Measurements from ENCODE around the gene INPP5J.
"Not testable (repeated sequence)": the region's sequence is repeated elsewhere in the genome, so short reads cannot be mapped to it uniquely, and the experiment has no call there.

INPP5J gene

GRCh38 chr22:31106001-31106571 is 16.7 kb upstream of the INPP5J start:
- TF ChIP-seq POLR2AphosphoS5 (IDR thresholded peaks at IDR 0.05; ENCODE audit: low read depth, low read length), result no peak
- no peak for TF ChIP-seq TAF1 (IDR thresholded peaks at IDR 0.05; ENCODE audit: borderline replicate concordance, low read depth, low read length)
- TF ChIP-seq POLR2A (IDR thresholded peaks at IDR 0.05; ENCODE audit: low read depth, low read length), result no peak
- DNase-seq (ENCODE audit: insufficient read length) (no peak), FAIRE-seq (no peak)

GRCh38 chr22:31106731-31107177 is 16.0 kb upstream of the INPP5J start:
- TF ChIP-seq TAF1 (IDR thresholded peaks at IDR 0.05; ENCODE audit: borderline replicate concordance, low read depth, low read length) (no peak), POLR2AphosphoS5 (IDR thresholded peaks at IDR 0.05; ENCODE audit: low read depth, low read length) (no peak), POLR2A (IDR thresholded peaks at IDR 0.05; ENCODE audit: low read depth, low read length) (no peak)
- DNase-seq (ENCODE audit: insufficient read length), result no peak
- no peak for FAIRE-seq

GRCh38 chr22:31107178-31107893 is 15.4 kb upstream of the INPP5J start, which contains the start of gene SELENOM:
Gene SELENOM, minus strand, starts transcription at chr22:31107568. Its CDS starts 63 bp downstream, at chr22:31107505.
- no peak for TF ChIP-seq TAF1 (IDR thresholded peaks at IDR 0.05; ENCODE audit: borderline replicate concordance, low read depth, low read length)
- no peak for TF ChIP-seq POLR2A (IDR thresholded peaks at IDR 0.05; ENCODE audit: low read depth, low read length)
- TF ChIP-seq POLR2AphosphoS5 (IDR thresholded peaks at IDR 0.05; ENCODE audit: low read depth, low read length), result no peak
- FAIRE-seq, result peak; percentile 86
- peak; percentile 95 for DNase-seq (ENCODE audit: insufficient read length)

GRCh38 chr22:31107894-31108218 is 14.9 kb upstream of the INPP5J start:
- FAIRE-seq (no peak), DNase-seq (ENCODE audit: insufficient read length) (no peak)
- TF ChIP-seq POLR2A (IDR thresholded peaks at IDR 0.05; ENCODE audit: low read depth, low read length) (no peak), POLR2AphosphoS5 (IDR thresholded peaks at IDR 0.05; ENCODE audit: low read depth, low read length) (no peak), TAF1 (IDR thresholded peaks at IDR 0.05; ENCODE audit: borderline replicate concordance, low read depth, low read length) (no peak)

- not testable (repeated sequence) for DNase-seq (ENCODE audit: insufficient read length); FAIRE-seq
These were observed 10.1 kb upstream of the INPP5J start for GRCh38 chr22:31112547-31113091.

GRCh38 chr22:31118046-31118820 is 4.5 kb upstream of the INPP5J start:
- TF ChIP-seq POLR2A (IDR thresholded peaks at IDR 0.05; ENCODE audit: low read depth, low read length), result no peak
- TF ChIP-seq POLR2AphosphoS5 (IDR thresholded peaks at IDR 0.05; ENCODE audit: low read depth, low read length), result no peak
- no peak for TF ChIP-seq TAF1 (IDR thresholded peaks at IDR 0.05; ENCODE audit: borderline replicate concordance, low read depth, low read length)
- FAIRE-seq (no peak), DNase-seq (ENCODE audit: insufficient read length) (no peak)

GRCh38 chr22:31119026-31119717 is 3.6 kb upstream of the INPP5J start:
- DNase-seq (ENCODE audit: insufficient read length) (no peak), FAIRE-seq (no peak)
- no peak for TF ChIP-seq TAF1 (IDR thresholded peaks at IDR 0.05; ENCODE audit: borderline replicate concordance, low read depth, low read length)
- no peak for TF ChIP-seq POLR2A (IDR thresholded peaks at IDR 0.05; ENCODE audit: low read depth, low read length)
- TF ChIP-seq POLR2AphosphoS5 (IDR thresholded peaks at IDR 0.05; ENCODE audit: low read depth, low read length), result no peak

- DNase-seq (ENCODE audit: insufficient read length) (no peak), FAIRE-seq (no peak)
- TF ChIP-seq TAF1 (IDR thresholded peaks at IDR 0.05; ENCODE audit: borderline replicate concordance, low read depth, low read length), result no peak
- no peak for TF ChIP-seq POLR2AphosphoS5 (IDR thresholded peaks at IDR 0.05; ENCODE audit: low read depth, low read length)
- no peak for TF ChIP-seq POLR2A (IDR thresholded peaks at IDR 0.05; ENCODE audit: low read depth, low read length)
These were observed 2.5 kb upstream of the INPP5J start for GRCh38 chr22:31120230-31120629.

- FAIRE-seq (no peak), DNase-seq (ENCODE audit: insufficient read length) (no peak)
These were observed 2.1 kb upstream of the INPP5J start for GRCh38 chr22:31120642-31121041.

GRCh38 chr22:31121403-31121802 is 1.4 kb upstream of the INPP5J start:
- TF ChIP-seq POLR2AphosphoS5 (IDR thresholded peaks at IDR 0.05; ENCODE audit: low read depth, low read length) (no peak), TAF1 (IDR thresholded peaks at IDR 0.05; ENCODE audit: borderline replicate concordance, low read depth, low read length) (no peak), POLR2A (IDR thresholded peaks at IDR 0.05; ENCODE audit: low read depth, low read length) (no peak)
- DNase-seq (ENCODE audit: insufficient read length) (no peak), FAIRE-seq (no peak)

More at GRCh38 chr22:31120642-31121041, 2.1 kb upstream of the INPP5J start:
- TF ChIP-seq TAF1 (IDR thresholded peaks at IDR 0.05; ENCODE audit: borderline replicate concordance, low read depth, low read length) (no peak), POLR2A (IDR thresholded peaks at IDR 0.05; ENCODE audit: low read depth, low read length) (no peak), POLR2AphosphoS5 (IDR thresholded peaks at IDR 0.05; ENCODE audit: low read depth, low read length) (no peak)

GRCh38 chr22:31122196-31122531 is 602 bp upstream of the INPP5J start:
- DNase-seq (ENCODE audit: insufficient read length) (no peak), FAIRE-seq (no peak)
- no peak for TF ChIP-seq TAF1 (IDR thresholded peaks at IDR 0.05; ENCODE audit: borderline replicate concordance, low read depth, low read length)
- TF ChIP-seq POLR2AphosphoS5 (IDR thresholded peaks at IDR 0.05; ENCODE audit: low read depth, low read length), result no peak
- no peak for TF ChIP-seq POLR2A (IDR thresholded peaks at IDR 0.05; ENCODE audit: low read depth, low read length)
